IMR-90 (cell line): ENCODE data around the gene UBL3.

Experiments used
- CEBPB ChIP-seq: IDR thresholded peaks from 2 replicates; pipeline ENCODE4 v1.6.1; 2012; ENCODE audit warnings: low read depth, low read length, improper control_type of control experiment
- CTCF ChIP-seq: conservative IDR thresholded peaks from 2 replicates; pipeline ENCODE4 v1.5.1; 2012; ENCODE audit warnings: mild to moderate bottlenecking, low read depth, low read length, improper control_type of control experiment
- ELK1 ChIP-seq: fragments of 150-350 bp; IDR thresholded peaks from 2 replicates; pipeline ENCODE4 v1.6.1; 2016; ENCODE audit warnings: low read depth, mild to moderate bottlenecking, low read length, moderate library complexity, borderline replicate concordance
- RAD21 ChIP-seq: IDR thresholded peaks from 2 replicates; pipeline ENCODE4 v1.6.1; 2012; ENCODE audit warnings: low read length, improper control_type of control experiment
- RCOR1 ChIP-seq: IDR thresholded peaks from 2 replicates; pipeline ENCODE4 v1.6.1; 2012; ENCODE audit warnings: mild to moderate bottlenecking, low read length, improper control_type of control experiment; ENCODE audit not compliant: insufficient replicate concordance
- RFX5 ChIP-seq: IDR thresholded peaks from 2 replicates; pipeline ENCODE4 v1.8.0; 2012; ENCODE audit warnings: low read depth, mild to moderate bottlenecking, low read length, moderate library complexity
- SMC3 ChIP-seq: fragments of 150-350 bp; IDR thresholded peaks from 2 replicates; pipeline ENCODE4 v1.6.1; 2016; ENCODE audit warnings: low read depth, mild to moderate bottlenecking, antibody characterized with exemption, low read length, moderate library complexity
- USF2 ChIP-seq: fragments of 150-350 bp; IDR thresholded peaks from 2 replicates; pipeline ENCODE4 v1.6.1; 2017; ENCODE audit warnings: mild to moderate bottlenecking, antibody characterized with exemption, low read length, low read depth

- no peak for TF ChIP-seq RCOR1
- TF ChIP-seq RAD21: no peak
- TF ChIP-seq CTCF: no peak
- no peak for TF ChIP-seq USF2
- TF ChIP-seq RFX5: no peak
- no peak for TF ChIP-seq CEBPB
- no peak for TF ChIP-seq SMC3
- TF ChIP-seq ELK1: no peak
Observed at GRCh38 chr13:29761815-29762214, 88.6 kb downstream of the UBL3 start.
